HG02970 (cell line): Measurements from ENCODE around the gene TMEM150B.

Experiments used
- ATAC-seq: cut with Tn5 transposase; IDR thresholded peaks from one replicate; pipeline ENCODE4 v1.9.1; 2021; ENCODE audit warnings: mild to moderate bottlenecking, moderate library complexity, moderate number of reproducible peaks; ENCODE audit not compliant: unreplicated experiment, low FRiP score

Gene TMEM150B

DNA sequence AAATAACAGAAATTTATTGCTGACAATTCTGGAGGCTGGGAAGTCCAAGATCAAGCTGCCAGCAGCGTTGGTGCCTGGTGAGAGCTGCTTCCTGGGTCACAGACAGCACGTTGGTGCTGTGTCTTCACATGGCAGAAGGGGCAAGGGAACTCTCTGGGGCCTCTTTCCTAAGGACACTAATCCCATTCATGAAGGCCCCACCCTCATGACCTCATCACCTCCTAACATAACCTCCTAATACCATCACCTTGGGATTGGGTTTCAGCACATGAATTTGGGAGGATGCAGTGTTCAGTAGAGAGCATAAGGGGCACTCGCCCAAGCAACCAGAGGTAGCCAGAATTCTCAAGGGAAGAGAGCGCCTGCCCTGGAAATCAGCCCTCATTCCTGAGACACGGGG lies 15.7 kb downstream of the TMEM150B start:
- ATAC-seq: no peak

GRCh38 chr19:55308281-55308680 lies 16.9 kb downstream of the TMEM150B start:
- ATAC-seq: no peak

DNA sequence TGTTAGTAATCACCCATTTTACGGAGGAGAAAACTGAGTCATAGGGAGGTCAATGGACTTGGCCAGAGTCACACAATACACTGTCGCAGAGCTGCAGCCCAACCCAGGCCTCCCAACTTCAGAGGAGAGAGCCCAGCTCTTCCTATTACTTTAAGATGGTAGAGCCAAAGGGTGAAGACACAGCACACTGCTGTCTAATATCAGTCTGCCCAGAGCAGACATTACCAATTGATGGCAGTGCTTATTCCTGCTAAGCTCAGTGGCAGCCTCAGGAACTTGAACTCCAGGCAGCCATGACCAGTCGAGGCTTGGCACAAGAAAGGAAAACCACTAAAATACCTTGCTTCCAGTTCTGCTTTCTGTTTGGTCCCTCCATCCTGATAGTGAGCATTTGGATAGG lies 18.4 kb downstream of the TMEM150B start:
- ATAC-seq: no peak

GRCh38 chr19:55305983-55306562 lies 19.1 kb downstream of the TMEM150B start:
- ATAC-seq: no peak

DNA sequence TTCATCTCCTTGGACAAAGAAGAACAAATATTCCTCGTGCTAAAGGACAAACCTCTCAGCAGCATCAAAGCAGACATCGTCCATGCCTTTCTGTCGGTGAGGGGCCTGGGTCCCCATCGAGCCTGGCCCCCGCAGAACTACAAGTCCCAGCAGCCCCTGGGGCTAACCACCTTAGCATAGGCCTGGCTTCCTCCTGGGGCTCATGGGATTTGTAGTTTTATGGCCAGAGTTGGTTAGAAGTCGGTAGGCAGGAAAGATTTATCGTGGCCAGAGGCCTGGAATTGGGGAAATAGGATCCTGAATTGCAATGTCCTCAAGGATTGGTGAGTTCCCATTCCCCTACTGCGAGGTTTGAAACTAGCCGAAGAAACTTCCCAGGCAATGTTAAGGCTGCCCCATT lies 19.6 kb downstream of the TMEM150B start:
- no peak for ATAC-seq

GRCh38 chr19:55304980-55305379 lies 20.2 kb downstream of the TMEM150B start:
- no peak for ATAC-seq

GRCh38 chr19:55304279-55304978 lies 20.7 kb downstream of the TMEM150B start:
- no peak for ATAC-seq

DNA sequence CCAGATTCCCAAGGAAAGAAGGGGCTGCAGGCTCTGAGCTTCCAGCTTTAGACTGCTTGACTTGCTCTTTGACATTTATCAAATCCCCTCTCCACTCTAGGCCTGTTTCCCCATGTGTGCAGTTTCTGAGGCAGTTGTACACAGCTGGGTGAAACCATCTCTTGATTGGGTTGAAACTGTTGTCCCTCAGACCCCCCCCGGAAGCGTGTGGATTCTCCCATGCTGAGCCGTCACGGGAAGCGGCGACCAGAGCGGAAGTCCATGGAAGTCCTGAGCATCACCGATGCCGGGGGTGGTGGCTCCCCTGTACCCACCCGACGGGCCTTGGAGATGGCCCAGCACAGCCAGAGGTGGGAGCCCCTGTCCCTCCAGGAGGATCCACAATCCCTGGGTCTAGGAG lies 21.7 kb downstream of the TMEM150B start:
- no peak for ATAC-seq

- no peak for ATAC-seq
Observed at GRCh38 chr19:55302318-55302703, 22.8 kb downstream of the TMEM150B start.

DNA sequence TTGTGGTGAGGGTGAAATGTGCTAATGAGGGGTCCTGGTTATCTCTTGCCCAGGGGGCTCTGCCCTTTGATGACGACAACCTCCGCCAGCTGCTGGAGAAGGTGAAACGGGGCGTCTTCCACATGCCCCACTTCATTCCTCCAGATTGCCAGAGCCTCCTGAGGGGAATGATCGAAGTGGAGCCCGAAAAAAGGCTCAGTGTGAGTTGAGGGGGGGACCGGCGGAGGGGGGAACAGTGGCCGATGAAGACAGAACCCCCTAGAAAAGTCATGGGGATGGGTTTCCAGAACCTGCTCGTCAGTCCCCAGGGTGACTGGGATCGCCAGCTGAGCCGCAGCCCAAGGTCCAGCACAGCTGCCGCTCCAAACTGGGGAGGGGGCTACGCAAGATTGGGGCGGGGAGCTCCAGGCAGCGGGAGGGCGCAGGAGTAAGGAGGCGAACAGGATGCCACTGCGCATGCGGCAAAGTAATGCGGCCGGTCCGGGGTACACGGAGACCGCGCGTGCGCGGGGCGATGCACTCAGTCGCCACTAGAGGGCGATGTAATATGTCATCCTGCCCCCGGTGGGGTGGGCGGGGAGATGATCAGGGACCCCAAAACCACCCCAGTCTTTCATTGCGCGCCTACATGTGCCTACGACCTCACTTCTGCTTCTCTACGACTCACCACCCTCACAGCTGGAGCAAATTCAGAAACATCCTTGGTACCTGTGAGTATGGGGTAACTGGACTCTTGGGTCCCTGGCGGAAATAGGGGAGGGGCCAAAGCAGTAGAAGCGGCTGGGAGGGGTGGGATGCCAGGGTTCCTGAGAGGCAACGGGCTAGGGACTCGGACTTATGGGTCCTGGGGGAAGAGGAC lies 23.5 kb downstream of the TMEM150B start:
- ATAC-seq: peak; percentile 71

GRCh38 chr19:55300886-55301458 lies 24.2 kb downstream of the TMEM150B start:
- ATAC-seq: no peak

GRCh38 chr19:55299991-55300390 lies 25.1 kb downstream of the TMEM150B start:
- ATAC-seq: no peak

DNA sequence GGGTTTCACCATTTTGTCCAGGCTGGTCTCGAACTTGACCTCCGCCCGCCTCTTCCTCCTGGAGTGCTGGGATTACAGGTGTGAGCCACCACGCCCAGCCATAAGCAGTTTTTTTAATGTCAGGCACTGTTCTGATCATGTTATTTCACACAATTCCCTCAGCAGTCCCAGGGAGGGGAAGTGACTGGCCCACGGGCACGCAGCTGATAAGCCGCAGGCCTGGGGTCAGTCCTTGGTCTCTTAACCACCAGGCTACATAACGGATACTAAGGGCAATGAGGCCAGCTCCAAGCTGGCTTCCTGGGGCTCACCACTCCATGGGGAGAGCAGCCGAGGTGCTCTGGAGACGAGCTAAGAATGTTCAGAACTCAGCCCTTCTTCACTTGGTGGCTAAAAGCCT lies 27.9 kb downstream of the TMEM150B start:
- ATAC-seq: no peak

DNA sequence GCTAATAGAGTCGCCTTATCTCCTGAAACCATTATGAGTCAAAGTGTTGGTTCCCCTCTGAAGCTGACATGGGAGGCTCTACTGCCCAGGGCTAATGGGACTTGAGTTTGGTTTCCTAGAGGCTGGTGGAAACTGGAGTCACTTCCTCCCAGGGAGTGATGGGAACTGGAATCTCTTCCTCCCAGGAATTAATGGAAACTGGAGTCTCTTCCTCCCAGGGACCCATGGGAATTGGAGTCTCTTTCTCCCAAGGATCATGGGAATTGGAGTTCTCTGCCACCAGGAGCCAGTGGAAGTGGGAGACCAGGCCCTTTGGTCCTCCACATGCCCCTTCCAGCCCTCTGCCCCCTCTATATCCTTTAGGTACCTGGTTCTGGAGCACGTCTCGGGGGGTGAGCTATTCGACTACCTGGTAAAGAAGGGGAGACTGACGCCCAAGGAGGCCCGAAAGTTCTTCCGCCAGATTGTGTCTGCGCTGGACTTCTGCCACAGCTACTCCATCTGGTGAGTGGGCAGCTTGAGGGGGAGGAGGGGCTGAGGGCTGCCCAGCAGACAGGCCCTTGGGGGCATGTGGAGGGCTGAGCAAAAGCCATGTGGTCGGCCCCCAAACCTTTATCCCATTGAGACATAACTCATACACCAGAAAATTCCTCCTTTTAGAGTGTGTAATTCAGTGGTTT lies 35.9 kb downstream of the TMEM150B start:
- ATAC-seq: no peak

GRCh38 chr19:55287361-55288079 lies 37.6 kb downstream of the TMEM150B start:
- no peak for ATAC-seq

DNA sequence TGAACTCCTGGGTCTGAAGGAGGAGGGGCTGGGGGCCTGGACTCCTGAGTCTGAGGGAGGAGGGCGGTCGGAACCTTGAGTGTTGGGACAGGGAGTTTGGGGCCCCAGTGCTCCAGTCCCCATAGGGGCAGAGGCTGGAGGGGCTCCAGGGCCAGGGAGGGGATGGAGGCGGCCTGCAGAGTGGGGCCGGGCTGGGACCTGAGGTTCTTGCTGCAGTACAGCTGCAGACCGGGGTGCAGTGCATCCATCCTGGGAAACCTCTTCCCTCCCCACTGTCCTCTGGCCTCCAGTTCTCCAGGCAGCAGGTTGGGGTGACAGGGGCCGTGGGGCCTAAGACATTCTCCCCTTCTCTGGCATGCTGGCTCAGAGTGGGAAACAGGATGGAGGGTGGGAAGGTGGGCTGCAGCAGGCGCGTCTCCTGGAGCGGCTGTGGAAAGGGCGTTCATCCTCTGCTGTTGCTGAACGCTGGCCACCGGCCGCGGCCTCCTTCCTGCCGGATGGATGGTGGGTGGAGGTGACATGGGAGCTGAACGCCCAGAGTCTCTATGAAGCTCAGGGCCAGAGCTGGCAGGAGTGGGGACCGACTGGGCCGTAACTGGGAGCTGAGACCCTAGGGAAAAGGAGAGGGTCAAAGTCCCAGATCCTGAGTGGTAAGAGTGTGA lies 39.8 kb downstream of the TMEM150B start:
- ATAC-seq: no peak

- ATAC-seq: no peak
Observed at GRCh38 chr19:55284405-55285058, 40.6 kb downstream of the TMEM150B start.

DNA sequence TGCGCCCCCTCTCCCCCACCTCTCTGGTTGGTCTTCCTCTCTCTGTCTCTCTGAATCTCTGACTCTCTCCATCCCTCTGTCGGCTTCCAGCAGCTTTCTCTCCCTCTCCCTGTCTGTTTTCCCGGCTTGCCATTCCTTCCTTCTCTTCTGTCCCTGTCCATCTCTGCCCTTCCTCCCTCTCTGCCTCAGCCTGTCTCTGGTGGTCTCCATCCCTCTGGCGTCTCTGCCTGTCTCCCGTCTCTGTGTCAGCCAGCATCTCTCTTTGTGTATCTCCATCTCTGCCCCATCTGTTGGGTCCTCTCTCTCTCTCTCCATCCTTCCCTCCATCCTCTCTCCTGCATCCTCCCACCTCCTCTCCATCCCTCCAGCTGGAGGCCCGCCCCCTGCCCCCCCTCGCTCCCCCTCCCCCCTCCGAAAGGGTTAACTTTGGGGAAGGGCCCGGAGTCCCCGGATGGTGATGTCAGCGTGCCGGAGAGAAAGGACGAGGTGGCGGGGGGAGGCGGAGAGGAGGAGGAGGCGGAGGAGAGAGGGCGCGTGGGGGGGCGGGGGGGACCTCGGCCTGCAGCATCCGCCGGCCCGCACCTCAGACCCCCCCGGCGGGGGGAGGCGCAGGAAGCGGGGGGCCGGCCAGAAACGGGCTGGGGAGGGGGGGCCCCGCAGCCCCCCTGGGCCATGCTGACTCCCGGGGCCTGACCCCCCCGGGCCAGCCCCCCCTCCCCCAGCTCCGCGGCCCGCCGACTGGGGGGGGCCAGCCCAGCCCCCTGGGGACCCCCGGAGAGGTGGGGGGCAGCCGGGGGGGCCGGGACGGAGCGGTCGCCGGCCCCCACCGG lies 41.4 kb downstream of the TMEM150B start, which contains the start of gene BRSK1:
Gene BRSK1 (plus strand): TSS at position 450 of the 830 bp plus-strand sequence. CDS start 446 bp downstream, outside the sequence.
- no peak for ATAC-seq
